Measurements from ENCODE around the gene CEP68.

Gene CEP68

GRCh38 chr2:65133626-65134025 is 77.4 kb downstream of the CEP68 start:
- DNase-seq, result no peak

DNA sequence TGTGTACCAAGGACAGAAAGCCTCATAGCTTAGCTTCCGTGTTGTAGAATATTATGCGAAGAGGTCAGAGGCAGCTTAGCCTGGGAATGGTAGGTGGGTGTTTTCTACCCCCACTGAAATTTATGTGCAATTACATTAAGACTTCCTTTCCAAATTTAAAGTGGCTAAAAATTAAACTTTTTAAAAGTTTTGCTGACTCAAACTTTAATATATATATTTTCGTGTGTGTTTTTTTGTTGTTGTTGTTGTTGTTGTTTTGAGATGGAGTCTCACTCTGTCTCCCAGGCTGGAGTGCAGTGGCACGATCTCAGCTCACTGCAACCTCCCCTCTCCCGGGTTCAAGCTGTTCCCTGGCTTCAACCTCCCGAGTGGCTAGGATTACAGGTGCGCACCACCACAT is 77.9 kb downstream of the CEP68 start:
- DNase-seq, result no peak

- no peak for DNase-seq
Observed at GRCh38 chr2:65136253-65136652, 80.0 kb downstream of the CEP68 start.
